Keratinocyte (primary cell): ENCODE data around the gene FBXW5. TPM values are rescaled to one million over a fixed set of nuclear protein-coding genes. Genes with fewer than 3 reads are reported as not detected.

Experiments used
- DNase-seq: peaks from one replicate; pipeline ENCODE4 v3.0.0-alpha.2; 2011; ENCODE audit warnings: low read depth, missing footprints, low spot score
- FAIRE-seq: peaks from 2 replicates; lab custom pipeline; 2011; peaks lifted over from hg19 to GRCh38; lab: Jason Lieb, UNC
- H2AFZ ChIP-seq: 2 replicates; pipeline ENCODE4 v1.6.0; 2012; ENCODE audit warnings: low read length, control low read depth, inconsistent platforms; ENCODE audit not compliant: control insufficient read depth
- H3K27ac ChIP-seq: 2 replicates; pipeline ENCODE4 v1.5.1; 2011; ENCODE audit warnings: low read length; ENCODE audit not compliant: control insufficient read depth, insufficient read depth
- H3K27me3 ChIP-seq: 3 replicates; pipeline ENCODE4 v1.6.0; 2011; ENCODE audit warnings: low read length; ENCODE audit not compliant: control insufficient read depth, insufficient read depth; ENCODE audit errors: extremely low read depth
- H3K36me3 ChIP-seq, 2 experiments: 2 replicates in 1 of 2; 3 replicates in 1 of 2; pipeline ENCODE4 v1.5.1; 2011; ENCODE audit warnings: low read length in 2 of 2, mild to moderate bottlenecking in 1 of 2; ENCODE audit not compliant: control insufficient read depth in 2 of 2, insufficient read depth in 2 of 2; ENCODE audit errors: extremely low read depth in 1 of 2
- H3K4me1 ChIP-seq: 3 replicates; pipeline ENCODE4 v1.5.1; 2011; ENCODE audit warnings: low read length; ENCODE audit not compliant: control insufficient read depth, insufficient read depth; ENCODE audit errors: extremely low read depth
- H3K4me2 ChIP-seq: 3 replicates; pipeline ENCODE4 v1.6.0; 2011; ENCODE audit warnings: low read depth, low read length; ENCODE audit not compliant: control insufficient read depth, insufficient read depth; ENCODE audit errors: extremely low read depth
- H3K4me3 ChIP-seq, 3 experiments: fragments of 200-600 bp in 1 of 3; sonication (generic) in 1 of 3; 2 replicates in 2 of 3; 3 replicates in 1 of 3; pipeline ENCODE4 v1.5.1; 2011 to 2016; ENCODE audit warnings: low read length in 3 of 3, mild to moderate bottlenecking in 3 of 3, control low read depth in 2 of 3, inconsistent platforms in 1 of 3, low read depth in 1 of 3, mixed read lengths in 1 of 3, mixed run types in 1 of 3, moderate library complexity in 1 of 3; ENCODE audit not compliant: control insufficient read depth in 2 of 3, insufficient read depth in 2 of 3; ENCODE audit errors: extremely low read depth in 1 of 3
- H3K79me2 ChIP-seq: 2 replicates; pipeline ENCODE4 v1.6.0; 2012; ENCODE audit warnings: low read length; ENCODE audit not compliant: control insufficient read depth, insufficient read depth
- H3K9ac ChIP-seq: 3 replicates; pipeline ENCODE4 v1.6.0; 2011; ENCODE audit warnings: low read length; ENCODE audit not compliant: control insufficient read depth, insufficient read depth; ENCODE audit errors: extremely low read depth
- H3K9me1 ChIP-seq: 3 replicates; pipeline ENCODE4 v1.6.0; 2011; ENCODE audit warnings: low read length; ENCODE audit not compliant: control insufficient read depth, insufficient read depth; ENCODE audit errors: extremely low read depth
- H3K9me3 ChIP-seq: 2 replicates; pipeline ENCODE4 v1.5.1; 2012; ENCODE audit warnings: low read depth, low read length; ENCODE audit not compliant: control insufficient read depth
- H4K20me1 ChIP-seq: 3 replicates; pipeline ENCODE4 v1.6.0; 2011; ENCODE audit warnings: low read length; ENCODE audit not compliant: control insufficient read depth, insufficient read depth; ENCODE audit errors: extremely low read depth
- EZH2 ChIP-seq: IDR thresholded peaks from one replicate; pipeline ENCODE4 v1.6.1; 2012; ENCODE audit warnings: inconsistent platforms, mild to moderate bottlenecking, low read length, moderate library complexity
- dilution Hi-C: fragments of 300-500 bp; cut with MboI; formaldehyde crosslinking; loops from one replicate; pipeline ENCODE4 v1.7.0; 2020; ENCODE audit warnings: low sequenced_read_pairs; ENCODE audit not compliant: extremely low pct_ligation_motif_present
- polyA plus RNA-seq, 5 experiments: library from polyadenylated mRNA; depleted of rRNA in 3 of 5; stranded (reverse) in 3 of 5; stranded (forward) in 1 of 5; unstranded in 1 of 5; fragments of >200 nt; gene quantifications; 1 replicate in 1 of 5; 2 replicates in 3 of 5; 3 replicates in 1 of 5; pipeline versions ENCODE4 v1.2.1 to v1.2.3, GENCODE V29; 2011 to 2012; ENCODE audit warnings: missing spikeins in 2 of 5, low read depth in 1 of 5, low replicate concordance in 1 of 5
- TF ChIP-seq, protein P1 (sequence below), 3 experiments: IDR thresholded peaks in 1 of 3; conservative IDR thresholded peaks in 1 of 3; optimal IDR thresholded peaks in 1 of 3; 2 replicates in 2 of 3; 3 replicates in 1 of 3; pipeline versions ENCODE3 to v1.5.1; 2011; ENCODE audit warnings: low read length in 3 of 3, mild to moderate bottlenecking in 3 of 3, moderate library complexity in 2 of 3, control low read depth in 1 of 3, inconsistent platforms in 1 of 3; ENCODE audit not compliant: insufficient read depth in 2 of 3; ENCODE audit errors: extremely low read depth in 1 of 3

FBXW5 gene
- polyA plus RNA-seq, 1 donor (not counting 4 experiments of a cell fraction or from before 2014, with no cell fraction given) = 23.0 TPM

DNA sequence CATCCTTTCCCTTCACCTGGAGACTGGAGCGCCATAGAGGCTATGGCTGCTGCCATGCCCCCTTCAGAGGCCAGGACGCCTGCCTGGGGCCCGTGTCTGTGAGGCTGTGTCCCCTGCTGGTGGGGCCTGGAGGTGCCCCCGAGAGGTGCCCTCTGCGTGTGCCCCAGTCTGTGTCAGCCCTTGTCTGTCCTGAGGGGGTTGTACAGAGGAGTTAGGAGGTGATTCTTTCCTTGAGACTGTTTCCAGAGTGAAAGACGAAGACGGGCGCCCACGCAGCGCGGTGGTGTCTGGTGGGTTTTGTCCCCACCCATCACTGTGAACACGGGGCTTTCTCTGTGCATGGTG, 33.7 kb downstream of the FBXW5 start:
- H4K20me1 ChIP-seq = no peaks in the 10 kb centered on the region
- no peaks in the 10 kb centered on the region for H3K9me3 ChIP-seq
- H2AFZ ChIP-seq = no peak overlapping the region
- H3K79me2 ChIP-seq = peaks cover 5% of the 10 kb centered on the region
- no peak for FAIRE-seq
- H3K4me1 ChIP-seq = no peaks in the 10 kb centered on the region
- H3K9ac ChIP-seq = no peak overlapping the region
- no peaks in the 10 kb centered on the region for H3K27me3 ChIP-seq
- no peak overlapping the region for H3K4me3 ChIP-seq
- dilution Hi-C loops = no loop called here
- TF ChIP-seq, protein P1, sequence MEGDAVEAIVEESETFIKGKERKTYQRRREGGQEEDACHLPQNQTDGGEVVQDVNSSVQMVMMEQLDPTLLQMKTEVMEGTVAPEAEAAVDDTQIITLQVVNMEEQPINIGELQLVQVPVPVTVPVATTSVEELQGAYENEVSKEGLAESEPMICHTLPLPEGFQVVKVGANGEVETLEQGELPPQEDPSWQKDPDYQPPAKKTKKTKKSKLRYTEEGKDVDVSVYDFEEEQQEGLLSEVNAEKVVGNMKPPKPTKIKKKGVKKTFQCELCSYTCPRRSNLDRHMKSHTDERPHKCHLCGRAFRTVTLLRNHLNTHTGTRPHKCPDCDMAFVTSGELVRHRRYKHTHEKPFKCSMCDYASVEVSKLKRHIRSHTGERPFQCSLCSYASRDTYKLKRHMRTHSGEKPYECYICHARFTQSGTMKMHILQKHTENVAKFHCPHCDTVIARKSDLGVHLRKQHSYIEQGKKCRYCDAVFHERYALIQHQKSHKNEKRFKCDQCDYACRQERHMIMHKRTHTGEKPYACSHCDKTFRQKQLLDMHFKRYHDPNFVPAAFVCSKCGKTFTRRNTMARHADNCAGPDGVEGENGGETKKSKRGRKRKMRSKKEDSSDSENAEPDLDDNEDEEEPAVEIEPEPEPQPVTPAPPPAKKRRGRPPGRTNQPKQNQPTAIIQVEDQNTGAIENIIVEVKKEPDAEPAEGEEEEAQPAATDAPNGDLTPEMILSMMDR (optimal IDR thresholded peaks at IDR 0.05 in 1 of 3, IDR thresholded peaks at IDR 0.05 in 1 of 3, conservative IDR thresholded peaks at IDR 0.05 in 1 of 3; ENCODE audit: extremely low read depth in 1 of 3, insufficient read depth in 2 of 3, low read length in 3 of 3) = no peak
- no peak for TF ChIP-seq EZH2
- H3K36me3 ChIP-seq = peaks cover 23 to 29% of the 10 kb centered on the region in 2 experiments
- no peak for DNase-seq
- H3K4me2 ChIP-seq = no peak overlapping the region
- no peak overlapping the region for H3K27ac ChIP-seq
- H3K9me1 ChIP-seq = no peaks in the 10 kb centered on the region

DNA sequence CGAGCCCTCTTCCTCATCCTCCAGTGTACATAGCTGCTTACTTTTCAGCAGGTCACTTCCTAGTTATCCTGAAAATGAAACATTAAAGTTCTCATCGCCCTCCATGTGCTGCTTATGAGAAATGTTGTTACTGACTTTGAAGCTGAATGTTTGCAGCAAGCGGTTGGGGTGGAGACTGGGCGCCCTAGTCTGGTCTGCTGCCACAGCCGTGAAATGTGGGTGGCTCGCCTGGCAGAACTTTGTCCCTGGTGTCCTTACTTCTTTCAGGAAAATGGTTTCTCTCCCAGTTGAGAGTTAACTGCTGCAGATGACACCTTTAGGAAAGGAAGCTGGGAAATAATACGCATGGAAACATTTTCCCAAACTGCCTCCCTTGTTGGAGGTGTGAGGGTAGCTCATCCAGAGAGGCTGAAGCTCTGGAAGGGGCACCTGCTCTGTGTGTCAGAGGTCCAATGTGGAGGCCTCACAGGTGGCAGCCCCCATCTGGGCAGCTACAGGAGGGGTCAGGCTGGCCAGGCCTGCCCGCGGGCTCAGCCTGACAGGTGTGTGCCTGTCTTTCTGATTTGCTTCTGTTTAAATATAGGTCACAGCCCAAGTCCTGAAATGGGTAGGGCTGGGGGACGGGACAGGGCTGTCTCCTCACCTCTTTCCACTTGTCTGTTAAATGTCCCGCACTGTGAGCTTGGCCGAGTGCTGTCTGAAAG, 34.2 kb downstream of the FBXW5 start:
- no peaks in the 10 kb centered on the region for H4K20me1 ChIP-seq
- peaks cover 20 to 28% of the 10 kb centered on the region in 2 experiments for H3K36me3 ChIP-seq
- no peak for TF ChIP-seq EZH2
- TF ChIP-seq, protein P1 (optimal IDR thresholded peaks at IDR 0.05 in 1 of 3, IDR thresholded peaks at IDR 0.05 in 1 of 3, conservative IDR thresholded peaks at IDR 0.05 in 1 of 3; ENCODE audit: extremely low read depth in 1 of 3, insufficient read depth in 2 of 3, low read length in 3 of 3) = no peak
- dilution Hi-C loops = no loop called here
- peaks cover 4% of the 10 kb centered on the region for H3K79me2 ChIP-seq
- H3K4me3 ChIP-seq = no peak overlapping the region
- H3K4me2 ChIP-seq = no peak overlapping the region
- no peaks in the 10 kb centered on the region for H3K4me1 ChIP-seq
- no peaks in the 10 kb centered on the region for H3K9me1 ChIP-seq
- no peak overlapping the region for H2AFZ ChIP-seq
- no peaks in the 10 kb centered on the region for H3K27me3 ChIP-seq
- no peak overlapping the region for H3K27ac ChIP-seq
- no peak overlapping the region for H3K9ac ChIP-seq
- no peaks in the 10 kb centered on the region for H3K9me3 ChIP-seq
- DNase-seq = no peak
- no peak for FAIRE-seq
